PC-3 (cell line): Measurements from ENCODE around the gene ARL4C.

Source experiments
- CTCF ChIP-seq: fragments of 300-600 bp; sonication (generic); conservative IDR thresholded peaks from 2 replicates; pipeline ENCODE4 v1.5.1; 2017; ENCODE audit warnings: antibody characterized with exemption, low read depth, mild to moderate bottlenecking, low read length
- EZH2phosphoT487 ChIP-seq: fragments of 300-600 bp; sonication (generic); IDR thresholded peaks from 2 replicates; pipeline ENCODE4 v1.6.1; 2018; ENCODE audit warnings: mild to moderate bottlenecking, antibody characterized with exemption, low read length, borderline replicate concordance

- no peak for TF ChIP-seq CTCF
- TF ChIP-seq EZH2phosphoT487: no peak
Observed at GRCh38 chr2:234542742-234543141, 45.9 kb upstream of the ARL4C start.
